Stimulated activated naive B cell treated with anti-CD40 and anti-IgM and Interleukin-4, amounts not matched to agents 10 μg/mL and 1 μg/mL and 100 μg/mL, for 72 hours (primary cell): Measurements from ENCODE around the gene FBRSL1.

ENCODE experiments used
- ATAC-seq, 2 donors: fragments of 150-1000 bp; cut with Tn5 transposase; replicated peaks; 2 replicates each; pipeline ENCODE4 v1.10.0; 2021; ENCODE audit warnings: moderate library complexity in 1 of 2
- DNase-seq: peaks from one replicate; pipeline ENCODE4 v3.0.0; 2021
- H3K27ac Mint-ChIP-seq: one replicate; pipeline ENCODE4 v1.8.0; 2022; ENCODE audit warnings: mild to moderate bottlenecking, mixed read lengths
- H3K27me3 Mint-ChIP-seq, 2 donors: one replicate each; pipeline ENCODE4 v1.8.0; 2022; ENCODE audit warnings: mixed read lengths in 2 of 2
- H3K36me3 Mint-ChIP-seq, 2 donors: one replicate each; pipeline ENCODE4 v1.8.0; 2022; ENCODE audit warnings: mixed read lengths in 2 of 2, mild to moderate bottlenecking in 1 of 2
- H3K4me1 Mint-ChIP-seq, 2 donors: one replicate each; pipeline ENCODE4 v1.8.0; 2022; ENCODE audit warnings: mixed read lengths in 2 of 2, mild to moderate bottlenecking in 1 of 2
- H3K4me3 Mint-ChIP-seq, 2 donors: one replicate each; pipeline ENCODE4 v1.8.0; 2022; ENCODE audit warnings: mild to moderate bottlenecking in 2 of 2, mixed read lengths in 2 of 2, moderate library complexity in 1 of 2
- H3K9me3 Mint-ChIP-seq, 2 donors: one replicate each; pipeline ENCODE4 v1.8.0; 2022; ENCODE audit warnings: mixed read lengths in 2 of 2, mild to moderate bottlenecking in 1 of 2

Gene FBRSL1

DNA sequence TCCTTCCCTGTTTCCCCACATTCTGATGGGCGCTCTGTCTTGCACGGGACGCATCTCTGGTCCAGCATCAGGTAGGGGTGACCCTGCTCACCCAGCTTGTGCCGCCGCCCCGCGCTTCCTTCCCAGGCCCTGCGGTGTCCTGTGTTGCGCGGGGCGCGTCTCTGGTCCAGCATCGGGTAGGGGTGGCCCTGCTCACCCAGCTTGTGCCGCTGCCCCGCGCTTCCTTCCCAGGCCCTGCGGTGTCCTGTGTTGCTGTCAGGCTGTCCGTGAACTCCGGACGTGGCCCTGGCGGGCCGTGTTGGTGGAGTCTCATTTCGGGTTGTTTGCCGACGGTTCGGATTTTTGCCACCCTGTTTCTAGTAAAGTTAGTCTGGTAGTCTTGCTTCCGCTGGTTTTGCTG is 6.8 kb downstream of the FBRSL1 start:
- H3K9me3 Mint-ChIP-seq: no peaks in the 10 kb centered on the region
- ATAC-seq (no peak), DNase-seq (no peak)
- H3K4me1 Mint-ChIP-seq: peaks cover 59 to 93% of the 10 kb centered on the region in 2 donors
- no peak overlapping the region for H3K27ac Mint-ChIP-seq
- H3K36me3 Mint-ChIP-seq: peaks cover 11 to 13% of the 10 kb centered on the region in 2 donors
- no peaks in the 10 kb centered on the region for H3K27me3 Mint-ChIP-seq
- H3K4me3 Mint-ChIP-seq: no peak overlapping the region

DNA sequence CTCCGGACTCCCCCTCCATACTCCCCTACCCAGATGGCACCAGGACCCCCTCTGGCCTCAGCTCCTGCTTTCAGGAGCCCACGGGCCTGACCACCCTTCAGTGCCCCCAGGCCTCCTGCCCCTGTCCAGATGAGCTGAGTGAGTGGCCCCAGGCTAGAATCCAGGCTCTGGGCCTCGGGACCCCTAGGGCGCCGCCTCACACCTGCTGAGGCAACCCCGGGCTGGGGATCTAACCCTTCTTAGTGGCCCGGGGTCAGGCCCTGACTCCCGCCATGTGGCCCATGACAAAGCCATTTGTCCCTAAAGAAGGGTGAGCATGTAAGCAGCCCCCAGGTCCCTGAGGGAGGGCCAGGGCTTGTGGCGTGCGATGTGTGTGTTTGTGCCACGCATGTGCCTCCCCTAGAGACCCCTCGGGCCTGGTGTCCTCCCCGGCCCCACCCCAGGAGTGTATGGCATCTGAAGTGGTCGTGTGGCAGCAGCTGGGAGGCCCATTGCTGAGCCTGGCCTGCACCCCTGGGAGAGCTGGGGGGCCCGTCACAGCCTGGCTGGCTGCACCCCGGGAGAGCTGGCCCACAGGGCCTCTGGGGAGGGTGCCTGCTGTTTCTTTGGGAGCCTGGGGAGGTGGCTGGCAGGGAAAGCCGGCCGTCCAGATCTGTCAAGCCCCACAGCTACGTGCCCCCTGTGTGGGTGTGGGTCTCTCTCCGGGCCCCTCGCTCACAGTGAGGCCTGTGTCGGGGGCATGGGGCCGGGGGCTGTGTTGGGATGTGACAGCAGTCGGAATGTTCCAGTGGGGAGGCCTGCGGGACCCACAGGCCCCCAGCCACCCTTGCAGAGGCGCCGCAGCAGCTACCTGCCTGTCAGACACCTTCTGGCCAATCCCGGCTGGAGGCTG is 7.8 kb downstream of the FBRSL1 start:
- no peak overlapping the region for H3K4me3 Mint-ChIP-seq
- no peaks in the 10 kb centered on the region for H3K27me3 Mint-ChIP-seq
- peak overlapping the region; percentile 9 for H3K27ac Mint-ChIP-seq
- DNase-seq (no peak), ATAC-seq (no peak)
- no peaks in the 10 kb centered on the region for H3K9me3 Mint-ChIP-seq
- H3K36me3 Mint-ChIP-seq: peaks cover 5 to 9% of the 10 kb centered on the region in 2 donors
- peaks cover 54 to 93% of the 10 kb centered on the region in 2 donors for H3K4me1 Mint-ChIP-seq

DNA sequence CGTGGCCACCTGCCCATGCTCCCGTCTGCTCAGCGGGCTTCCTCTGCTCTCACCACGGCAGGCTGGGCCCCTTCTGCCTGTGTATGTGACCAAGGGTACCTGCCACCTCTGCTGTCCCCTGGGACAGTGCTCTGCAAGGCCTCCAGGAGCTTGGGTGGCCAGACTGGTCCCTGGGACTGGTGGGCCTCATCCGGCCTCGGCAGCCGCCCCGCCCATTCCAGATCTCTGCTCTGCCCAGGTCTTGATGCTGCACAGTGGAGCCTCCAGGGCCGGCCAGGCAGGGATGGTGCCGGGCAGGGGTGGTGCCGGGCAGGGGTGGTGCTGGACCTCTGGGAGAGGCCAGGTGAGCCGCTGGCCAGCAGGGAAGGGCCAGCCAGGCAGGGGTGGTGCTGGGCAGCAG is 9.0 kb downstream of the FBRSL1 start:
- H3K4me1 Mint-ChIP-seq: peaks cover 54 to 93% of the 10 kb centered on the region in 2 donors
- ATAC-seq (no peak), DNase-seq (no peak)
- H3K27me3 Mint-ChIP-seq: no peaks in the 10 kb centered on the region
- no peak overlapping the region for H3K27ac Mint-ChIP-seq
- no peak overlapping the region for H3K4me3 Mint-ChIP-seq
- H3K36me3 Mint-ChIP-seq: peaks cover 0 to 5% of the 10 kb centered on the region in 2 donors
- no peaks in the 10 kb centered on the region for H3K9me3 Mint-ChIP-seq

DNA sequence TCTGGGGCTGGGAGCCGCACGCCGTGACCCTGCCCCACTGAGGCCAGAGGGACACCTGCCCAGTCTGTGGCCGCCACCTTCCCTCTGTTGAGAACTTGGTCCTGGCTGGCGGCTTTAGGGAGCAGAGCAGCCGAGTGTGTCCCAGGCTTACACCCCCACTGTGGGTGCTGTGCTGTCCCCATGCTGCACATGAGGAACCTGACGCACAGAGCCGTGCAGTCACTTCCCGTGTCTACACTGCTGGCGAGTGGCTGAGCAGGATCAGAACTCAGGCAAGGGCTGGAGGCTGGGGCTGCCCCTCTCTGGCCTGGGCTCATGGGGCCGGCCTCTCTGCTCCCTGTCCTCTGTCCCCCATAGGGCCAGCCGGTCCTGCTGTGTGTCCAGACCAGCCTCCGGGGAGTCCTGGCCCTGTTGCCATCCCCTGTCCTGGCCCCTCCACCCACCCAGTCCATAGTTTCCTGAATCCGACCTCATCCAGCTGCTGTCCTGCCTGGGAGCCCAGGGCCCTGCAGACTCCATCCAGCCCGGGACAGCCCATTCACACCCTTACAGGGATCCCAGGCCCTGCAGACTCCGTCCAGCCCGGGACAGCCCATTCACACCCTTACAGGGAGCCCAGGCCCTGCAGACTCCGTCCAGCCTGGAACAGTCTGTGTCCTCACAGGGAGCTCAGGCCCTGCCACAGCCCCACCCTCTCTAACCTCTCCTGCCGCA is 10.3 kb downstream of the FBRSL1 start:
- Mint-ChIP-seq H3K36me3 (no peaks in the 10 kb centered on the region), H3K4me1 (peaks cover 48 to 93% of the 10 kb centered on the region in 2 donors), H3K4me3 (peak overlapping the region in 1 of 2 donors; percentile 19), H3K27ac (peak overlapping the region; percentile 73), H3K9me3 (no peaks in the 10 kb centered on the region), H3K27me3 (no peaks in the 10 kb centered on the region)
- ATAC-seq (peak; percentile 24 to 51), DNase-seq (no peak)

DNA sequence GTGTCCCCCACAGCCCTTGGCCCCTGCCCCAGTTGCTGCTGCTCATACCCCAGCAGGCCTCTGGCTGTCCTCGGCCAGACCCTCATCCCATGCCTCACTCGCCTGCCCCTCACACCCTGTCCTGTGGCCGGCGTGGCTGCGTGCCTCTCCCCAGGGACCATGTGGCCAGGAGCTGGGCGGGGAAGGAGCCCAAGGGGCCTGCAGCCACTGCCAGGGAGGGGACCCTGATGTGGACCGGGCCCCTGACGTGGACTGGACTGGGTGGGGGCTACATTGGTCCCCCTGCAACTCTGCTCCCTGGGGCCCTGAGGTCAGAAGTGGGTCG is 10.9 kb downstream of the FBRSL1 start:
- H3K9me3 Mint-ChIP-seq: no peaks in the 10 kb centered on the region
- DNase-seq (no peak), ATAC-seq (no peak)
- peak overlapping the region; percentile 73 for H3K27ac Mint-ChIP-seq
- H3K27me3 Mint-ChIP-seq: no peaks in the 10 kb centered on the region
- peak overlapping the region in 1 of 2 donors; percentile 19 for H3K4me3 Mint-ChIP-seq
- H3K4me1 Mint-ChIP-seq: peaks cover 52 to 95% of the 10 kb centered on the region in 2 donors
- H3K36me3 Mint-ChIP-seq: no peaks in the 10 kb centered on the region

DNA sequence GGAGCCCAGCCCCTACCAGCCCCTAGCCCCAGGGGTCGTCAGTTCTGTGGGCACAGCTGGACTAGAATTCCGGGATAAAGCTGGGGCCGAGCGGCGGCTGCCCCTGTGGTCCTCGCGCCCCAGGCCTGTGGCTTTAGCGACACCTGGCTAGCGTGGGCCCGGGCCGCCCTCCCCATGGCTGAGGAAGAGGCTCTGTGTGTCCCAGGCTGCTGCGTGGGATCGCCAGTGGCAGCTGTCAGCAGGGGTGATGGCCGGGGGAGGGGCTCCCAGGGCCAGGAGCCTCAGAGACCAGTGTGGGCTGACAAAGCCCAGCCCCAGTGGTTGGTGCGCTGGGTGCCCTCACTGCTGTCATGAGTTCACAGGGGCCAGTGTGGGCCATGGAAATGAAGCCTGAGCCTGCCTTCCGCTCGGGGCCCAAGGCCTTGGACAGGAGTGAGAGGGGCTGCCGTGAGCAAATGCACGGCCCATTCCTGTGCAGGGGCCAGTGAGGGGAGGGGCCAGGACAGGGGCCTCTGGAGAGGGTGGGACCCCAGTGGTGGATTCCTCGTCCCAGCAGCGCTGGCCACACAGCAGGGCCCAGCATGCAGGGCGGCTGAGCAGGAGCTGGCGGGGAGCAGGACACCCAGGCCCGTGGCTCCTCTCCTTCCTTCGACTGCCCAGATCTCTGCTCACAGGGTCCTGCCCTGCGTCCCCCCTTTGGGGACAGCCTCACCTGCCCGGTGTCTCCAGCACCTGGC is 11.4 kb downstream of the FBRSL1 start:
- Mint-ChIP-seq H3K27me3 (no peaks in the 10 kb centered on the region), H3K4me3 (no peak overlapping the region), H3K4me1 (peaks cover 54 to 96% of the 10 kb centered on the region in 2 donors), H3K9me3 (no peaks in the 10 kb centered on the region), H3K27ac (no peak overlapping the region), H3K36me3 (no peaks in the 10 kb centered on the region)
- ATAC-seq (no peak), DNase-seq (no peak)

DNA sequence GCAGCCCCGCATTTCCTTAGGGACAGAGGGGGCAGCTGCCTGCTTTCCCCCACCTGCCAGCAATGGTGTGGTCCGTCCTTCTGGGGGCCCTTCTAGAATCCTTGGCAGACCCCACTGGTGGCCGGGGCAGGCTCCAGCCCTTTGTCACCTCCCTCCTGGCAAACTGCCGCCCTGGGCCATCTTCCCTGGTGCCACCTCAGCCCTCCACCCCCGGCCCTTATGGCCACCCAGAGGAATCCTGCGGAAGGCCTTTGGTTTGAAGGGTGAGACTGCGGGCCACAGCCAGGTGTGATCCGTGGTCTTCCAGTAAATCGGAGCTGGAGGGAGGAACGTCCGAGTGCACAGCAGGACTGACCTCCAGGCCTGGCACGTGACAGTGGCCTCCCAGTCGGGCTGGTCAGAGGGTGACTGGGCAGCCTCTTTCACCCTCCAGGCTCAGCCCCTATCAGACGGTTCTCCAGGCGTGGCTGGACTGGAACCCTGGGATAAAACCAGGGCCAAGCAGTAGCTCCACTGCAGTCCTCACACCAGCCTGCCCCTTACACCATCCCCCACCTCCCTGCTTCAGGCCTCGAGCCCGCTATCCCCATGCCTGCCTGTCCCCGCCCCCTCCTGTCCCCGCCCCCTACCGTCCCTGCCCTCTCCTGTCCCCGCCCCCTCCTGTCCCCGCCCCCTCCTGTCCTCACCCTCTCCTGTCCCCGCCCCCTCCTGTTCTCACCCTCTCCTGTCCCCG is 12.4 kb downstream of the FBRSL1 start:
- peak overlapping the region in 1 of 2 donors; percentile 19 for H3K4me3 Mint-ChIP-seq
- H3K27me3 Mint-ChIP-seq: no peaks in the 10 kb centered on the region
- peaks cover 56 to 96% of the 10 kb centered on the region in 2 donors for H3K4me1 Mint-ChIP-seq
- no peak for ATAC-seq
- no peaks in the 10 kb centered on the region for H3K36me3 Mint-ChIP-seq
- no peaks in the 10 kb centered on the region for H3K9me3 Mint-ChIP-seq
- DNase-seq: no peak
- H3K27ac Mint-ChIP-seq: no peak overlapping the region

DNA sequence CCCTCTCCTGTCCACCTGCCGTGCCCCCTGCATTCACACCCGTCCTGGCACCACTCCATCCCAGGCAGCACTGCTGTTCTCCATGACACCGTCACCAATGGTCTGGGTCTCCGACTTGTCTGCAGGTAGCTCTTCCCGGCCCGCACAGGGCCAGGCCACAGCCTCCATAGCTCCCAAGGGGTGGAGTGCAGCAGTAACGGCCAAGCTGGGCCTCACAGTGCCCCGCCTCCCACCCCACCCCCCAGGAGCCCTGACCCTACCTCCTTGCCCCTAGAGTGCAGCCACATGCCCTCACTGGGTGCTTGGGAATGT is 12.9 kb downstream of the FBRSL1 start:
- Mint-ChIP-seq H3K27ac (no peak overlapping the region), H3K4me1 (peaks cover 52 to 93% of the 10 kb centered on the region in 2 donors), H3K36me3 (no peaks in the 10 kb centered on the region), H3K27me3 (no peaks in the 10 kb centered on the region), H3K4me3 (no peak overlapping the region), H3K9me3 (no peaks in the 10 kb centered on the region)
- DNase-seq: no peak
- ATAC-seq: no peak

DNA sequence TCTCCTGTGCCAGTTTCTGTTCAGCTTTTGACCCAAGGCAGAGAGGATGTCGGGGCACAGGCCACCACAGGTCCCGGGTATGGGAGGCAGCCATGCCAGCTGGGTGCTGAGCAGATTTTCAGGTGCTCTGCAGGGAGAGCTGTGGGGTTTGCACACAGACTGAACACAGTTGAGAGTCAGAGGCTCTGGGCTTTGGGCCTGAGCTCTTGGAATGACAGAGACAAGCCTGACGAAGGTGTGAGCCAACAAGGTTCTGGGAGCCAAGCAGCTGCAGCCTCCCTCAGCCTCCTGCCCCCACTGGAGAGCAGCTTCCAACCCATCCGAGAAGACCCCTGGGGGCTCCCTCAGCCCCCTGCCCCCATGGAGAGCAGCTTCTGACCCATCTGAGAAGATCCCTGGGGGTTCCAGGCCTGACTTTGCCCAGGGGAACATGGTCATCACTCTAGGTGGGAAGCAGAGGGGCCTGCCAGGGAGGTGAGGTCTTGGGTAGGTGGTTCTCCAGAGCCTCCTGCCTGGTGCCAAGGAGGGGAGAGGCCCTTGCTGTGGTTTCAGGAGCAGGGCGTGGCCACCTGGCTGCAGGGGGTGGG is 13.8 kb downstream of the FBRSL1 start:
- H3K4me3 Mint-ChIP-seq: peak overlapping the region in 1 of 2 donors; percentile 33
- H3K9me3 Mint-ChIP-seq: no peaks in the 10 kb centered on the region
- no peak for ATAC-seq
- peaks cover 52 to 85% of the 10 kb centered on the region in 2 donors for H3K4me1 Mint-ChIP-seq
- H3K27me3 Mint-ChIP-seq: no peaks in the 10 kb centered on the region
- no peaks in the 10 kb centered on the region for H3K36me3 Mint-ChIP-seq
- H3K27ac Mint-ChIP-seq: peak overlapping the region; percentile 74
- no peak for DNase-seq

DNA sequence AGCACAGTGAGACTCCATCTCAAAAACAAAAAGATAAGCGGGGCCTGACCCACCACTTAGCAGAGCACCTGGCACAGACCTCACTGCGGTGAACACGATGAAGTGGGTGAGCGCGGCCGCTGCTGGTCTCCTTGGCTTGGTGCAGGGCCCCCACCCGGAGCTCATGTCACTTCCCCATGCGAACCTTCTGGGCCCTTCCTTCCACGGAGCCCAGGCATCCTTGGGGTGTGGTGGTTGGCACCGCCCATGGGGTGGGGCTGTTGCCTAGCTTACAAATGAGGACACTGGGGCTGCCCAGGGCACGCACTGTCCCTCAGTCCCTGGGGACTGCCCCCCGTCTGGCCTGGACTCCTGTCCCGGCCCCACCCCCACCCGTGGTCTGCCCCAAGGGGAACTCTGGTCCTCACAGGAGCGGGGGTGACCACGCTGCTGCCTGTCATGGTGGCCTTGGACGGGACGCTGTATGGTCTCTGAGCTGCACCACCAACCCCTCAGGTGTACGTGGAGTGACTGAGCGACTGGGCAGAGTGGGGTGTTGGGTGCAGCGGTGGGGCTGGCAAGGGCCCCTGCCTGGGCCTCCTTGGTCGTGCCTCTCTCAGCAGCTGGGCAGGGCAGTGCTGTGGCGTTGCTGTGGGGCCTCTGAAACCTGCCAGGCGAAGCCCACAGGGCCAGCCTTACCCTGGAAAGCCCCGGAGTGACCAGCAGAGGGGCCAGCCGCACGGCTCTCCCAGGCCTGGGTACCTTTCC is 15.3 kb downstream of the FBRSL1 start:
- Mint-ChIP-seq H3K4me3 (peak overlapping the region; percentile 39 to 61), H3K36me3 (no peaks in the 10 kb centered on the region), H3K27ac (peak overlapping the region; percentile 59), H3K27me3 (no peaks in the 10 kb centered on the region), H3K4me1 (peaks cover 45 to 72% of the 10 kb centered on the region in 2 donors), H3K9me3 (no peaks in the 10 kb centered on the region)
- peak; percentile 49 to 65 for ATAC-seq
- no peak for DNase-seq

DNA sequence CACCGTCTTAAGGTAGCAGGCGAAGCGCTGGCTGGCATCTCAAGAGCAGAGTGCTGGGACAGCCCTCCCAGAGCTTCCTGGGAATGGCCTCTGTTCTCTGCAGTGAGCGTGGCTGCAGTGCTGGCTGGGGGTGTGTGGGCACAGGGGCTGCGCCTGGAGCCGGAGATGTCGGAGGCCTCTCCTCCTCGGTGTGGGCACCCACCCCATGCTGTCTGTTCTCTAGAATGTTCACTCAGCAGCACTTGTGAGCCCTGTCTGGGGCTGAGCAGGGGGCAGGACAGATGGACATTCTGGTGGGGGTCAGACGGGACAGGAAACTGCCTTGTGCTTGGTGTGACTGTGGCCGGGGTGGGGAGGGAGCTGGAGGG is 15.9 kb downstream of the FBRSL1 start:
- H3K27ac Mint-ChIP-seq: peak overlapping the region; percentile 20
- DNase-seq: no peak
- H3K9me3 Mint-ChIP-seq: no peaks in the 10 kb centered on the region
- H3K4me3 Mint-ChIP-seq: peak overlapping the region in 1 of 2 donors; percentile 39
- H3K27me3 Mint-ChIP-seq: no peaks in the 10 kb centered on the region
- no peak for ATAC-seq
- H3K36me3 Mint-ChIP-seq: peaks cover 0 to 3% of the 10 kb centered on the region in 2 donors
- H3K4me1 Mint-ChIP-seq: peaks cover 39 to 66% of the 10 kb centered on the region in 2 donors

DNA sequence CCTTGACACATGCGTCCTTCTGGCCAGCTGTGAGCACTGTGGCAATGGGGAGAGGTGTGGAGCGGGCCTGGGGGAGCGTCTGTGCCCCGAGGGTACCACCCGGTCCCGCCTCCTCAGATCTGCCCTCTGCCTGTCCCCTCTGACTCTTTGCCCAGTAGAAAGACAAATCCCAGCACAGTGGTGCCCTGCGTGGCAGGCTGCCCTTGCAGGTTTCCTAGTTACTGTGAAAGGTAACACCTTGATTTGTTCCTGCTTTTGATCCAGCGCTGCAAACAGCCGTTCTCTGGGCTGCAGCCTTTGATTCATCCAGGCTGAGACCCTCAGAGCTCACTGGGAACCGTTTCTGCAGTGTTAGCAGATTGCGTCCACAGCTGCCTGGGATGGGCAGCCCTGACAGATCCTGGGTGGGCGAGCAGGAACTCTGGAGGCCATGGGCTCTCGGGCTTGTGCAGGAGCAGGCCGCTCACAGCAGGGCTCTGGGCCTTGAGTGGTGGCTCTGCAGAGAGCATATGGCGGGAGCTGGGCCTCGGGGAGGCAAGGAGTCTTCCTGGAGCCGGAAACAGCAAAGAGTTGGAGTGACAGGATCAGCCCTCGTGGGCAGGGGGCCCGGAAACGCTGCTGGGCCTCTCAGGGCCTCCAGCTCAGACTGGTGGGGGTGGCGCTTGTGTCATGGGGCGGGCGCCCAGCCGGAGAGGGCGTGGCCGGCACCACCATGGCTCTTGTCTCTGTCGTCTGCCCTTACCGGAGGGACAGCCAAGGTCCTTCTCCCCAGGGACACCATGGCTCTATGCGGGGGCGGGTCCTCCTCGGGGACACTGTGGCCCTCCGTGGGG is 16.6 kb downstream of the FBRSL1 start:
- Mint-ChIP-seq H3K9me3 (no peaks in the 10 kb centered on the region), H3K4me3 (peak overlapping the region; percentile 52 to 60), H3K27ac (peak overlapping the region; percentile 81), H3K27me3 (no peaks in the 10 kb centered on the region), H3K36me3 (peaks cover 0 to 3% of the 10 kb centered on the region in 2 donors), H3K4me1 (peaks cover 39 to 59% of the 10 kb centered on the region in 2 donors)
- peak; percentile 82 to 86 for ATAC-seq
- peak; percentile 35 for DNase-seq
